ENCODE results near the gene CADM4. TPM values are rescaled to one million over a fixed set of nuclear protein-coding genes. Genes with fewer than 3 reads are reported as not detected.
"Not testable (repeated sequence)": the region's sequence is repeated elsewhere in the genome, so short reads cannot be mapped to it uniquely, and the experiment has no call there.

Gene CADM4
- 10 to 100 TPM in 6 of 8 experiments, 1 to 10 TPM in 2; 1.0 to 91.6 (median 70.8) TPM for total RNA-seq

- Histone ChIP-seq H3K27ac (peak within 1 kb of the TSS; percentile 85 to 88), H3K4me1 (replicated peaks in 1 of 2) (peaks cover 25 to 31% of the 10 kb centered on the region in 2 donors), H3K4me3 (peak within 1 kb of the TSS; percentile 91 to 100 (median 97))
- ATAC-seq (replicated peaks in 6 of 8): peak; percentile 53 to 87 (median 66)
- in situ Hi-C loops (cut with MboI; ENCODE audit: low pct_unique_long_range_greater_than_20kb in 2 of 9, low sequenced_read_pairs in 9 of 9, unreplicated experiment in 9 of 9): no loop called here
- no CpG with 5 or more reads among the region's 110 CpGs for WGBS, 10 experiments
These were observed at the start of gene CADM4 for GRCh38 chr19:43639519-43640423. Gene CADM4 (minus strand): TSS chr19:43639850. CDS start chr19:43639790, 60 bp downstream.

- no peak for ATAC-seq (replicated peaks in 6 of 8)
- Histone ChIP-seq H3K4me3 (no peak overlapping the region), H3K27ac (no peak overlapping the region), H3K4me1 (replicated peaks in 1 of 2) (no peaks in the 10 kb centered on the region)
- 40 to 87% (median 80%) methylated on average over 1 to 8 of the region's 10 CpGs; no CpG with 5 or more reads in 2 of the 10 experiments for WGBS, 10 experiments
- in situ Hi-C loops (cut with MboI; ENCODE audit: low pct_unique_long_range_greater_than_20kb in 2 of 9, low sequenced_read_pairs in 9 of 9, unreplicated experiment in 9 of 9): no loop called here
These were observed 48.5 kb upstream of the CADM4 start for GRCh38 chr19:43688059-43688701.

GRCh38 chr19:43687660-43687997, 48.0 kb upstream of the CADM4 start:
- H3K4me1 ChIP-seq (replicated peaks in 1 of 2): no peaks in the 10 kb centered on the region
- no peak overlapping the region for H3K4me3 ChIP-seq
- in situ Hi-C loops (cut with MboI; ENCODE audit: low pct_unique_long_range_greater_than_20kb in 2 of 9, low sequenced_read_pairs in 9 of 9, unreplicated experiment in 9 of 9): no loop called here
- no CpG with 5 or more reads among the region's 1 CpG for WGBS, 10 experiments
- H3K27ac ChIP-seq: no peak overlapping the region
- peak in 4 of 8 experiments; percentile 10 to 73 (median 38) for ATAC-seq (replicated peaks in 6 of 8)

- ATAC-seq (replicated peaks in 6 of 8): no peak
- Histone ChIP-seq H3K4me1 (replicated peaks in 1 of 2) (no peaks in the 10 kb centered on the region), H3K27ac (no peak overlapping the region), H3K4me3 (no peak overlapping the region)
- 57 to 80% (median 67%) methylated on average over 1 of the region's 1 CpG; no CpG with 5 or more reads in 7 of the 10 experiments for WGBS, 10 experiments
- in situ Hi-C loops (cut with MboI; ENCODE audit: low pct_unique_long_range_greater_than_20kb in 2 of 9, low sequenced_read_pairs in 9 of 9, unreplicated experiment in 9 of 9): no loop called here
These were observed 44.7 kb upstream of the CADM4 start for GRCh38 chr19:43684326-43684725.

GRCh38 chr19:43683905-43684304, 44.3 kb upstream of the CADM4 start:
- 80% methylated on average over 1 of the region's 2 CpGs; no CpG with 5 or more reads in 9 of the 10 experiments for WGBS, 10 experiments
- in situ Hi-C loops (cut with MboI; ENCODE audit: low pct_unique_long_range_greater_than_20kb in 2 of 9, low sequenced_read_pairs in 9 of 9, unreplicated experiment in 9 of 9): no loop called here
- Histone ChIP-seq H3K4me1 (replicated peaks in 1 of 2) (no peaks in the 10 kb centered on the region), H3K4me3 (no peak overlapping the region), H3K27ac (no peak overlapping the region)
- no peak for ATAC-seq (replicated peaks in 6 of 8)

- WGBS, 10 experiments: 42 to 76% (median 57%) methylated on average over 3 to 7 of the region's 11 CpGs; no CpG with 5 or more reads in 1 of the 10 experiments
- in situ Hi-C loops (cut with MboI; ENCODE audit: low pct_unique_long_range_greater_than_20kb in 2 of 9, low sequenced_read_pairs in 9 of 9, unreplicated experiment in 9 of 9): no loop called here
- Histone ChIP-seq H3K4me1 (replicated peaks in 1 of 2) (no peaks in the 10 kb centered on the region), H3K27ac (no peak overlapping the region), H3K4me3 (no peak overlapping the region)
- ATAC-seq (replicated peaks in 6 of 8): no peak
These were observed 43.4 kb upstream of the CADM4 start for GRCh38 chr19:43682824-43683661.

- H3K4me3 ChIP-seq; ATAC-seq (replicated peaks in 6 of 8); in situ Hi-C loops (cut with MboI; ENCODE audit: low pct_unique_long_range_greater_than_20kb in 2 of 9, low sequenced_read_pairs in 9 of 9, unreplicated experiment in 9 of 9); H3K27ac ChIP-seq; H3K4me1 ChIP-seq (replicated peaks in 1 of 2): not testable (repeated sequence)
- 59 to 97% (median 83%) methylated on average over 1 to 5 of the region's 5 CpGs; no CpG with 5 or more reads in 1 of the 10 experiments for WGBS, 10 experiments
These were observed 42.6 kb upstream of the CADM4 start for GRCh38 chr19:43682269-43682668.

GRCh38 chr19:43681821-43682220, 42.2 kb upstream of the CADM4 start:
- H3K27ac ChIP-seq: no peak overlapping the region
- WGBS, 10 experiments: 40 to 84% (median 68%) methylated on average over 1 to 5 of the region's 5 CpGs; no CpG with 5 or more reads in 3 of the 10 experiments
- no peaks in the 10 kb centered on the region for H3K4me1 ChIP-seq (replicated peaks in 1 of 2)
- no peak for ATAC-seq (replicated peaks in 6 of 8)
- in situ Hi-C loops (cut with MboI; ENCODE audit: low pct_unique_long_range_greater_than_20kb in 2 of 9, low sequenced_read_pairs in 9 of 9, unreplicated experiment in 9 of 9): no loop called here
- no peak overlapping the region for H3K4me3 ChIP-seq

- WGBS, 10 experiments: 50 to 100% (median 86%) methylated on average over 1 to 9 of the region's 11 CpGs
- in situ Hi-C loops (cut with MboI; ENCODE audit: low pct_unique_long_range_greater_than_20kb in 2 of 9, low sequenced_read_pairs in 9 of 9, unreplicated experiment in 9 of 9): no loop called here
- ATAC-seq (replicated peaks in 6 of 8): peak in 2 of 8 experiments; percentile 20 to 86
- H3K4me1 ChIP-seq (replicated peaks in 1 of 2): no peaks in the 10 kb centered on the region
- H3K4me3 ChIP-seq: no peak overlapping the region
- H3K27ac ChIP-seq: no peak overlapping the region
These were observed 39.0 kb upstream of the CADM4 start for GRCh38 chr19:43678512-43679261.

- no peak overlapping the region for H3K27ac ChIP-seq
- no peak for ATAC-seq (replicated peaks in 6 of 8)
- H3K4me1 ChIP-seq (replicated peaks in 1 of 2): no peaks in the 10 kb centered on the region
- 80 to 100% (median 87%) methylated on average over 1 to 6 of the region's 11 CpGs; no CpG with 5 or more reads in 4 of the 10 experiments for whole genome bisulfite sequencing, 10 experiments
- no peak overlapping the region for H3K4me3 ChIP-seq
- in situ Hi-C loops (cut with MboI; ENCODE audit: low pct_unique_long_range_greater_than_20kb in 2 of 9, low sequenced_read_pairs in 9 of 9, unreplicated experiment in 9 of 9): no loop called here
These were observed 36.3 kb upstream of the CADM4 start for GRCh38 chr19:43675906-43676305.

- Histone ChIP-seq H3K27ac (no peak overlapping the region), H3K4me3 (no peak overlapping the region), H3K4me1 (replicated peaks in 1 of 2) (no peaks in the 10 kb centered on the region)
- WGBS, 10 experiments: 10 to 71% (median 40%) methylated on average over 1 to 7 of the region's 8 CpGs
- in situ Hi-C loops (cut with MboI; ENCODE audit: low pct_unique_long_range_greater_than_20kb in 2 of 9, low sequenced_read_pairs in 9 of 9, unreplicated experiment in 9 of 9): no loop called here
- peak in 2 of 8 experiments; percentile 36 to 37 for ATAC-seq (replicated peaks in 6 of 8)
These were observed 35.7 kb upstream of the CADM4 start for GRCh38 chr19:43675269-43675879.

- Histone ChIP-seq H3K4me1 (replicated peaks in 1 of 2) (peaks cover 0 to 3% of the 10 kb centered on the region in 2 donors), H3K4me3 (no peak overlapping the region), H3K27ac (no peak overlapping the region)
- in situ Hi-C loops (cut with MboI; ENCODE audit: low pct_unique_long_range_greater_than_20kb in 2 of 9, low sequenced_read_pairs in 9 of 9, unreplicated experiment in 9 of 9): no loop called here
- ATAC-seq (replicated peaks in 6 of 8): no peak
- 54 to 78% (median 60%) methylated on average over 1 to 3 of the region's 3 CpGs; no CpG with 5 or more reads in 7 of the 10 experiments for WGBS, 10 experiments
These were observed 34.9 kb upstream of the CADM4 start for GRCh38 chr19:43674596-43674995.

All from motor neuron (in vitro differentiated cells).